ENCODE data around the gene RTP4. TPM values are rescaled to one million over a fixed set of nuclear protein-coding genes. Genes with fewer than 3 reads are reported as not detected.

Gene RTP4
- total RNA-seq, 3 donors from 2014 or later: 0.32 to 7.2 (median 2.3) TPM

DNA sequence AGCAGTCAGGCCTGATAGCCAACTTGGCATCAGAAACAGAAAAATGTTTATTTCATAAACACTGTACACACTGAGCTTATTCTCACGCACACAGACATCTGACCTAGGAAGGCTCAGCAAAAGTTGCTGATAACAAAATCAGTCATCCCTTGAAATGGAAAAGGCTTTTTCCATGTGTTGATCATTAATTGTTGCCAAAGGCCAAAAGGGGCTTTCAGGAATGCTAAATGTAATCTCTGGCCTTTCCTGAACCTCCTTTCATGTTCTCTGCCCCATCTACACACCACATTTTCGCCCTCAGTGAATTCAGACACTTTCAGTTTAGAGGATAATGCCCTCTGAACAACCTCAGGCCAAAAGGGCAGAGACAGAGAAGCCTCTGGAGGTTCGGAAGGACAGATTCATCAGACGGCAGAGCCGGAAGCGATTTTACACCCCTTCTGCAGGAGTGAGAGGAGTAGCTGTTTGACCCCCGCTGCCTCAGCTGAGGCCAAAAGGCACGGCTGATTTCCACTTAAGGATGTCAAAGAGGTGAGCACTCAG is 14.5 kb downstream of the RTP4 start:
- TF ChIP-seq POLR2AphosphoS5 (IDR thresholded peaks at IDR 0.05) (no peak), POLR2A (IDR thresholded peaks at IDR 0.05) (no peak)
- TF ChIP-seq, protein P1, sequence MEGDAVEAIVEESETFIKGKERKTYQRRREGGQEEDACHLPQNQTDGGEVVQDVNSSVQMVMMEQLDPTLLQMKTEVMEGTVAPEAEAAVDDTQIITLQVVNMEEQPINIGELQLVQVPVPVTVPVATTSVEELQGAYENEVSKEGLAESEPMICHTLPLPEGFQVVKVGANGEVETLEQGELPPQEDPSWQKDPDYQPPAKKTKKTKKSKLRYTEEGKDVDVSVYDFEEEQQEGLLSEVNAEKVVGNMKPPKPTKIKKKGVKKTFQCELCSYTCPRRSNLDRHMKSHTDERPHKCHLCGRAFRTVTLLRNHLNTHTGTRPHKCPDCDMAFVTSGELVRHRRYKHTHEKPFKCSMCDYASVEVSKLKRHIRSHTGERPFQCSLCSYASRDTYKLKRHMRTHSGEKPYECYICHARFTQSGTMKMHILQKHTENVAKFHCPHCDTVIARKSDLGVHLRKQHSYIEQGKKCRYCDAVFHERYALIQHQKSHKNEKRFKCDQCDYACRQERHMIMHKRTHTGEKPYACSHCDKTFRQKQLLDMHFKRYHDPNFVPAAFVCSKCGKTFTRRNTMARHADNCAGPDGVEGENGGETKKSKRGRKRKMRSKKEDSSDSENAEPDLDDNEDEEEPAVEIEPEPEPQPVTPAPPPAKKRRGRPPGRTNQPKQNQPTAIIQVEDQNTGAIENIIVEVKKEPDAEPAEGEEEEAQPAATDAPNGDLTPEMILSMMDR (IDR thresholded peaks at IDR 0.05): no peak
- Histone ChIP-seq H3K4me3 (no peak overlapping the region), H3K27me3 (no peaks in the 10 kb centered on the region), H3K27ac (no peak overlapping the region), H3K36me3 (no peaks in the 10 kb centered on the region), H3K9me3 (no peaks in the 10 kb centered on the region), H3K4me1 (no peaks in the 10 kb centered on the region)
- DNase-seq (ENCODE audit: low spot score in 2 of 2): no peak
- intact Hi-C loops (cut with DNase I; ENCODE audit: low total_unique reads): no loop called here

DNA sequence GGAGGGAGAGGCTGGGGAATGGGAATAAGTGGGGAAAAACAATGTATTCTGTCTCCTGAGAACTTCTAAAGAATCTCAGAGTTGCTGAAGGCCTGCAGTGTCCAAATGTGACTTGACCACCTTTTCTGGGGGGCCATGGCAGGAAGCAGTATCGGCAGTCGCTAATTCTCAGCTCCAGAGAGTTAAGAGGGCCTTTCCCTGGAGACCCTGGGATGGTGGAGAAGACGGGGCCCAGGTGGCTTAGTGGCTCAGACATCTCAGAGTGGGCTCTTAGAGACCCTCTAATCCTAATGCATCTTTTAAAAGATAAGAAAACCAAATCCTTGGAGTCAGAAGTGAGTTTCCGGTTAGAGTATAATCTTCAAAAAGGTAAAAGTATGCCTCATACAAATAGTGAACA is 15.1 kb downstream of the RTP4 start:
- no peak for DNase-seq (ENCODE audit: low spot score in 2 of 2)
- Histone ChIP-seq H3K4me3 (no peak overlapping the region), H3K9me3 (no peaks in the 10 kb centered on the region), H3K27ac (no peak overlapping the region), H3K36me3 (no peaks in the 10 kb centered on the region), H3K27me3 (no peaks in the 10 kb centered on the region), H3K4me1 (no peaks in the 10 kb centered on the region)
- intact Hi-C loops (cut with DNase I; ENCODE audit: low total_unique reads): no loop called here
- TF ChIP-seq POLR2A (IDR thresholded peaks at IDR 0.05) (no peak), POLR2AphosphoS5 (IDR thresholded peaks at IDR 0.05) (no peak)
- TF ChIP-seq, protein P1 (IDR thresholded peaks at IDR 0.05): no peak

DNA sequence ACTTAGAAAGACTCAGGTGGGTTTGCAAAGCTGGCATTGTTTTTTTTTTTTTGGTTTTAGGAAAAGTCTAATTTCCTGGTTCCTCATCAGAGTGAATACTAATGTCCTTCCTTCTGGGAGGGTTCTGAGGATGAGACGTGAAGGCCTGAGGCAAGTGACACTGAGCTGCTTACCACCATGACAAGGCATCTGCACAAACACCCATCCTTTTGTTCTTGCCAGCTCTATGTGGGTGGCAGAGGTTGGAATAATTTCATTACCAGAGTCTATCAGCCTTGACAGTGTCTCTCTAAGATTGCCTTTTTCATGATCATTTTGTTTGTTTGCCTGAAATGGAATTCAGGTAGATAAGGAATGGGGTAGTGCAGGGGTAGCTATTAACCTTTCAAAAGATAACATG is 17.1 kb downstream of the RTP4 start:
- no peak overlapping the region for H3K4me3 ChIP-seq
- DNase-seq (ENCODE audit: low spot score in 2 of 2): no peak
- H3K36me3 ChIP-seq: no peaks in the 10 kb centered on the region
- H3K27me3 ChIP-seq: no peaks in the 10 kb centered on the region
- H3K27ac ChIP-seq: no peak overlapping the region
- no peaks in the 10 kb centered on the region for H3K4me1 ChIP-seq
- TF ChIP-seq POLR2A (IDR thresholded peaks at IDR 0.05) (no peak), POLR2AphosphoS5 (IDR thresholded peaks at IDR 0.05) (no peak)
- TF ChIP-seq, protein P1 (IDR thresholded peaks at IDR 0.05): no peak
- intact Hi-C loops (cut with DNase I; ENCODE audit: low total_unique reads): no loop called here
- no peaks in the 10 kb centered on the region for H3K9me3 ChIP-seq

DNA sequence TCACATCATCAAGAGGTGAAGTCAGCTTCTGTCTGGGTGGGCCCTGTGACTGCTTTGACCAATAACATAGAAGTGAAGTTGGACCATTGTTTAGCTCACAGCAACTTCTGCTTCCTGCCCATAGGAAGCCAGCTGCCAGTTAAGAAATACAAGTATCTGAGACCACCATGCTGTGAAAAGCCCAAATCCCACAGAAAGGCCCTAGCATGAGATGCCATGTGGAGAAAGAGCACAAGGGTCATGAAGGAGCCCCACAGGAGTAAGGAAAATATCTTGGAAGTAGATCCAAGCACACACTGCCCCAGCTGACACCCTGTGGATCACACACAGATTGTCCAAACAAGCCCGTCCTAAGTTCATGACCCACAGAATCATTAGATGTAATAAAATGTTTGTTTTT is 28.5 kb downstream of the RTP4 start:
- DNase-seq (ENCODE audit: low spot score in 2 of 2): no peak
- H3K27me3 ChIP-seq: no peaks in the 10 kb centered on the region
- no peaks in the 10 kb centered on the region for H3K4me1 ChIP-seq
- intact Hi-C loops (cut with DNase I; ENCODE audit: low total_unique reads): no loop called here
- no peaks in the 10 kb centered on the region for H3K36me3 ChIP-seq
- no peaks in the 10 kb centered on the region for H3K9me3 ChIP-seq
- TF ChIP-seq POLR2AphosphoS5 (IDR thresholded peaks at IDR 0.05): no peak
- TF ChIP-seq, protein P1 (IDR thresholded peaks at IDR 0.05): no peak
- no peak for TF ChIP-seq POLR2A (IDR thresholded peaks at IDR 0.05)
- no peak overlapping the region for H3K4me3 ChIP-seq
- H3K27ac ChIP-seq: no peak overlapping the region

DNA sequence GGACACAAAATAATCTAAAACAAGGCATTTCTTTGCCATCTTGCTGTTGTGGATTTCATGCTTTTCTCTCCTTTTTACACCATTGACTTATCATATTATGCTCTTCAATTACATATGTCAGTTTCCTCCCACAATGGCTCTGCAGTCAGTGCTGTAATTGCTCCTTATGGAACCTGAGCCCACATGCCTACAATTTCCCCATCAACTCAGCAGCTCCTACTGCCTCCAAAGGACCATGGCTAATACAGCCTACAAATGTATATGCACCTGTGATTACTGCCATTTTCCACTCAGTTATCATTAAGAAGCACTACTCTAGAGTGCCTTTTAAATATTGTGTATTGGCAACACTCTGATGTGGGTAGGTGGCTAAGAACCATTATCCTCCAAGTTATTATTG is 30.8 kb downstream of the RTP4 start:
- no peak overlapping the region for H3K4me3 ChIP-seq
- no peaks in the 10 kb centered on the region for H3K9me3 ChIP-seq
- H3K36me3 ChIP-seq: no peaks in the 10 kb centered on the region
- H3K4me1 ChIP-seq: no peaks in the 10 kb centered on the region
- TF ChIP-seq POLR2A (IDR thresholded peaks at IDR 0.05) (no peak), POLR2AphosphoS5 (IDR thresholded peaks at IDR 0.05) (no peak)
- TF ChIP-seq, protein P1 (IDR thresholded peaks at IDR 0.05): no peak
- intact Hi-C loops (cut with DNase I; ENCODE audit: low total_unique reads): no loop called here
- DNase-seq (ENCODE audit: low spot score in 2 of 2): no peak
- no peak overlapping the region for H3K27ac ChIP-seq
- H3K27me3 ChIP-seq: no peaks in the 10 kb centered on the region

Measured in breast epithelium (tissue), 4 donors.